ENCODE measurements around the gene EPB41L4B.

The EPB41L4B gene

DNA sequence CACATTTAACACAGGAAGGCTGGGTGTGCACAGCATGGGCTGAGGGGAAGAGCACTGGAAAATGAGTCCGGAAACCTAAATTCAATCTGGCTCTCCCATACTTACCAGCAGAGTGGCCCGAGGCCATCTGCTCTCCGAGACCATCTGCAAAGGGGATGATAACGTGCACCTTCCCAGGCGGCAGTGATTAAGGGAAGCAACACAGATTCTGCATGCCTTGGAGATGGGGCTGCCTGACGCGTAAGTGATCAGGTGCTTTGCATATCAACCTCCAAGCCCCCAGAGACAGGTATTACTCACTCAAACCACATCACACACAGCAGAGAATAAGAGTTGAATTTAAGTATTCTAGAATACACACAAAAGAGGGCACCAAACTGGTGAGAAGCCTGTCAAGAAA is 9.1 kb downstream of the EPB41L4B start:
- H3K4me2 ChIP-seq (ENCODE audit: low read length), result no peak overlapping the region
- H3K27ac ChIP-seq (ENCODE audit: low read depth, low read length, poor library complexity, severe bottlenecking), result no peak overlapping the region
- no peaks in the 10 kb centered on the region for H3K9me3 ChIP-seq (ENCODE audit: low read length)
- H2AFZ ChIP-seq (ENCODE audit: low read length), result no peak overlapping the region
- no peak overlapping the region for H3K4me3 ChIP-seq (ENCODE audit: low read depth, low read length, poor library complexity, severe bottlenecking)
- H3K79me2 ChIP-seq (ENCODE audit: insufficient read depth, low read length), result no peaks in the 10 kb centered on the region
- H3F3A ChIP-seq (ENCODE audit: insufficient read depth, low read length), result no peaks in the 10 kb centered on the region
- no peak overlapping the region for H3K9ac ChIP-seq (ENCODE audit: low read length)
- H4K20me1 ChIP-seq (ENCODE audit: insufficient read depth, low read length), result no peaks in the 10 kb centered on the region
- TF ChIP-seq EZH2 (IDR thresholded peaks at IDR 0.05; ENCODE audit: borderline replicate concordance, low read length), result no peak
- TF ChIP-seq, protein P1, sequence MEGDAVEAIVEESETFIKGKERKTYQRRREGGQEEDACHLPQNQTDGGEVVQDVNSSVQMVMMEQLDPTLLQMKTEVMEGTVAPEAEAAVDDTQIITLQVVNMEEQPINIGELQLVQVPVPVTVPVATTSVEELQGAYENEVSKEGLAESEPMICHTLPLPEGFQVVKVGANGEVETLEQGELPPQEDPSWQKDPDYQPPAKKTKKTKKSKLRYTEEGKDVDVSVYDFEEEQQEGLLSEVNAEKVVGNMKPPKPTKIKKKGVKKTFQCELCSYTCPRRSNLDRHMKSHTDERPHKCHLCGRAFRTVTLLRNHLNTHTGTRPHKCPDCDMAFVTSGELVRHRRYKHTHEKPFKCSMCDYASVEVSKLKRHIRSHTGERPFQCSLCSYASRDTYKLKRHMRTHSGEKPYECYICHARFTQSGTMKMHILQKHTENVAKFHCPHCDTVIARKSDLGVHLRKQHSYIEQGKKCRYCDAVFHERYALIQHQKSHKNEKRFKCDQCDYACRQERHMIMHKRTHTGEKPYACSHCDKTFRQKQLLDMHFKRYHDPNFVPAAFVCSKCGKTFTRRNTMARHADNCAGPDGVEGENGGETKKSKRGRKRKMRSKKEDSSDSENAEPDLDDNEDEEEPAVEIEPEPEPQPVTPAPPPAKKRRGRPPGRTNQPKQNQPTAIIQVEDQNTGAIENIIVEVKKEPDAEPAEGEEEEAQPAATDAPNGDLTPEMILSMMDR (IDR thresholded peaks at IDR 0.05; ENCODE audit: low read length), result no peak
- no peaks in the 10 kb centered on the region for H3K4me1 ChIP-seq (ENCODE audit: insufficient read depth, low read length, severe bottlenecking)
- H3K27me3 ChIP-seq (ENCODE audit: insufficient read depth, low read length), result no peaks in the 10 kb centered on the region
- H3K36me3 ChIP-seq (ENCODE audit: insufficient read depth, low read length), result no peaks in the 10 kb centered on the region
- no peaks in the 10 kb centered on the region for H3K9me2 ChIP-seq (ENCODE audit: low read depth, low read length)

DNA sequence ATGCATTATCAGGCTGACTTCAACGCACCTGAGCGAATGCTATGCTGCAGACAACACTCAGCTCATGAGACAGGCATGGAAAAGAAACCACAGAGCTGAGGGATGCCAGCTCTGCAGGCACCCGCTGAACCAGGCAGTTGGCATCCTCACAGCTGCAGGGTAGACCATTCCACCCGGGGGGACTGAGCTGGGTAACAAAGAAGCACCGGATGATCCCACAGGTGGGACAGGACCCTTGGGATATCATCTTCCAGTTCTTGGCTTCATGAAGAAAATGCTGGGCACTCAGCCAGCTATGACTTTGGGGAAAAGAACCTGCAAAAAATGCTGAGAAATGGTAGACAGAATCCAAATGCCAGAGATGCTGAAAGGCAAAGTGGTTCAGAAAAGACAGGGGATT is 9.6 kb downstream of the EPB41L4B start:
- Histone ChIP-seq H3K9me3 (ENCODE audit: low read length) (no peaks in the 10 kb centered on the region), H3K27me3 (ENCODE audit: insufficient read depth, low read length) (no peaks in the 10 kb centered on the region), H3K9ac (ENCODE audit: low read length) (no peak overlapping the region), H3K79me2 (ENCODE audit: insufficient read depth, low read length) (no peaks in the 10 kb centered on the region), H3K9me2 (ENCODE audit: low read depth, low read length) (no peaks in the 10 kb centered on the region), H3K4me3 (ENCODE audit: low read depth, low read length, poor library complexity, severe bottlenecking) (no peak overlapping the region), H3K4me1 (ENCODE audit: insufficient read depth, low read length, severe bottlenecking) (no peaks in the 10 kb centered on the region), H3F3A (ENCODE audit: insufficient read depth, low read length) (no peaks in the 10 kb centered on the region), H4K20me1 (ENCODE audit: insufficient read depth, low read length) (no peaks in the 10 kb centered on the region), H3K36me3 (ENCODE audit: insufficient read depth, low read length) (no peaks in the 10 kb centered on the region), H2AFZ (ENCODE audit: low read length) (no peak overlapping the region), H3K4me2 (ENCODE audit: low read length) (no peak overlapping the region), H3K27ac (ENCODE audit: low read depth, low read length, poor library complexity, severe bottlenecking) (no peak overlapping the region)
- no peak for TF ChIP-seq EZH2 (IDR thresholded peaks at IDR 0.05; ENCODE audit: borderline replicate concordance, low read length)
- TF ChIP-seq, protein P1 (IDR thresholded peaks at IDR 0.05; ENCODE audit: low read length), result no peak

DNA sequence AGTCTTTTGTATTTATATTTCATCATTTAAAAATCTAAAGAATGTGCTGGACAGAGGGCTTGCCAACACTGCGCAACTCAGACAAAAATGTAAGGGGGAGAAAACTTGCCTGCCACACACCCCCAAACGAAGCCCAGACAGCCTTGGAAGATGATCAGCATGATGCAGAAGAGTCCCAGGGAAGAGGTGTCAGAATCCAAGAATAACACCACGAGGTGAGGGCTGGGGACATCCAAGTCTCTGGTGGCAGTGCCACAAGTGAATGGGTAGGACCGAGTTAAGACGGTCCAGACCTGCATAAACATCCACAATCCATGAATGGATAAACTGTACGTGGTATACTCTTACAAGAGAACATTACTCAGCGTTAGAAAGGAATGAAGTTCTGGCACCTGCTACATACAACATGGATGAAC is 10.4 kb downstream of the EPB41L4B start:
- no peaks in the 10 kb centered on the region for H3F3A ChIP-seq (ENCODE audit: insufficient read depth, low read length)
- H3K9me2 ChIP-seq (ENCODE audit: low read depth, low read length), result no peaks in the 10 kb centered on the region
- no peak overlapping the region for H3K4me2 ChIP-seq (ENCODE audit: low read length)
- H3K79me2 ChIP-seq (ENCODE audit: insufficient read depth, low read length), result no peaks in the 10 kb centered on the region
- no peak overlapping the region for H3K27ac ChIP-seq (ENCODE audit: low read depth, low read length, poor library complexity, severe bottlenecking)
- no peaks in the 10 kb centered on the region for H3K36me3 ChIP-seq (ENCODE audit: insufficient read depth, low read length)
- no peak overlapping the region for H2AFZ ChIP-seq (ENCODE audit: low read length)
- H3K27me3 ChIP-seq (ENCODE audit: insufficient read depth, low read length), result no peaks in the 10 kb centered on the region
- no peak overlapping the region for H3K9ac ChIP-seq (ENCODE audit: low read length)
- H3K4me3 ChIP-seq (ENCODE audit: low read depth, low read length, poor library complexity, severe bottlenecking), result no peak overlapping the region
- no peaks in the 10 kb centered on the region for H3K9me3 ChIP-seq (ENCODE audit: low read length)
- H4K20me1 ChIP-seq (ENCODE audit: insufficient read depth, low read length), result no peaks in the 10 kb centered on the region
- TF ChIP-seq, protein P1 (IDR thresholded peaks at IDR 0.05; ENCODE audit: low read length), result no peak
- no peak for TF ChIP-seq EZH2 (IDR thresholded peaks at IDR 0.05; ENCODE audit: borderline replicate concordance, low read length)
- H3K4me1 ChIP-seq (ENCODE audit: insufficient read depth, low read length, severe bottlenecking), result no peaks in the 10 kb centered on the region

Data from OCI-LY1 (cell line).